NCI-H146 treated with DMSO at 0.1 percent for 48 hours (cell line): Measurements from ENCODE around the gene TSSK1B.
"Not testable (repeated sequence)": the region's sequence is repeated elsewhere in the genome, so short reads cannot be mapped to it uniquely, and the experiment has no call there.

Source experiments
- DNase-seq: peaks from one replicate; lab custom pipeline; 2025; ENCODE audit not compliant: unreplicated experiment; lab: John Stamatoyannopoulos, UW

Gene TSSK1B

DNA sequence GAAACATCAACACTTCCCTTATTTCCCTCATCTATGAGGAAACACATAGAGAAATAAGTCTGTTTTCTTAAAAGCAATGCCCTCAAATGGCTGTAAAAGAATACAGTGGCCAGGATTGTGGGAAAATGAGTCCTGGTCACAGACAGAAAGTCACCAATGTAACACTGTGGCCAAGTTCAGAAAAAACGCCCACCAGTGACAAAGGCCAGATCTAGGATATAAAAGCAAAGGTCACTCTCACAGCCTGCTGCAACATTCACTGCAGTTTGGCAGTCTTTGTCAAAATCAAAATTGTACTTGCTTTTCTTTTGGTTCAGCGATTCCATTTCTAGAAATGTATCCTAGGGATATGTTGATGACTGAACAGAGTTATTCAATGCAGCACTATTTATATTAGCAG lies 30.5 kb downstream of the TSSK1B start:
- DNase-seq: no peak

- DNase-seq: not testable (repeated sequence)
Observed at GRCh38 chr5:113397986-113398385, 36.8 kb downstream of the TSSK1B start.

- no peak for DNase-seq
Observed at GRCh38 chr5:113397046-113397445, 37.7 kb downstream of the TSSK1B start.

GRCh38 chr5:113394658-113395057 lies 40.1 kb downstream of the TSSK1B start:
- no peak for DNase-seq

DNA sequence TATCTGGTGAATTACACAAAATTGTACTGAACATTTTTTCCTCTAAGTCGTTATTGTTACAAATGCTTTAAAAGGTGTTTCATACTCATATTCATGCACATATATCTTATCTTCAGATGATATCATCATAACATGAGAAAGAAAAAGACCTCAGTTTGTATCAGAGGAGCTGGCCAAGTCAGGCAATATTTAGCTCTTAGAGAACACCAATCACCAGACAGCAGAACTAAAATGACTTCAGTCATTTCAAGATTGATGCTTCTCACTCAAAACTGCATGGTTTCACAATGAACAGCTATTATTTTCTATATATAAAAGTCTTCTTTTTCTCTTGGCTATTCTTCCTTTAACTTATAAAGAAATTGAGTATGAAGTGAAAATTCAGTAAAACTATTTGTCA lies 44.6 kb downstream of the TSSK1B start:
- no peak for DNase-seq

- no peak for DNase-seq
Observed at GRCh38 chr5:113389116-113389515, 45.7 kb downstream of the TSSK1B start.

GRCh38 chr5:113387844-113388243 lies 46.9 kb downstream of the TSSK1B start:
- DNase-seq: no peak

GRCh38 chr5:113384782-113385285 lies 50.0 kb downstream of the TSSK1B start:
- no peak for DNase-seq

DNA sequence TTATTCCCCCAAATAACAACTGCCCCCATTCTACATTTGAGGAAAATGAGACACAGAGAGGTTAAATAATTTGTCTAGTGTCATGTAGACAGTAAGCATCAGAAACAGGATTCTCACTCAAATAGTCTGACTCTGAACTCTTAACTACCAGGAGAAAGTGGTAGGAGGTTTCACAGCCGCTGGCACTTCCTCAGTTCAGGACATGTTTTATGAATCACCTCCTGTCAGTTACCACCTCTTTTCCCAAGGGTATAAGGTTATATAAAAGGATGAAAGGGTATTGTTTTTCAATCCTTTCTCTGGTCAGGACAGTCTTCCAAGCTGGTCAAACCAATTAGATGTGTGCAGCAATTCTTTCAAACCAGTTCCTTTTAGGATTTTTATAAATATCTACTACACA lies 52.1 kb downstream of the TSSK1B start:
- no peak for DNase-seq
